ENCODE results near the gene NRTN. TPM values are rescaled to one million over a fixed set of nuclear protein-coding genes. Genes with fewer than 3 reads are reported as not detected.

NRTN gene
- total and polyA plus RNA-seq, 10 donors: 0.29 to 2.3 (median 0.32) TPM; not detected in 5

GRCh38 chr19:5820785-5821184 lies 15.9 kb downstream of the NRTN start:
- TF ChIP-seq POLR2A (IDR thresholded peaks at IDR 0.05): no peak
- TF ChIP-seq POLR2AphosphoS5 (IDR thresholded peaks at IDR 0.05): no peak
- TF ChIP-seq, protein P1, sequence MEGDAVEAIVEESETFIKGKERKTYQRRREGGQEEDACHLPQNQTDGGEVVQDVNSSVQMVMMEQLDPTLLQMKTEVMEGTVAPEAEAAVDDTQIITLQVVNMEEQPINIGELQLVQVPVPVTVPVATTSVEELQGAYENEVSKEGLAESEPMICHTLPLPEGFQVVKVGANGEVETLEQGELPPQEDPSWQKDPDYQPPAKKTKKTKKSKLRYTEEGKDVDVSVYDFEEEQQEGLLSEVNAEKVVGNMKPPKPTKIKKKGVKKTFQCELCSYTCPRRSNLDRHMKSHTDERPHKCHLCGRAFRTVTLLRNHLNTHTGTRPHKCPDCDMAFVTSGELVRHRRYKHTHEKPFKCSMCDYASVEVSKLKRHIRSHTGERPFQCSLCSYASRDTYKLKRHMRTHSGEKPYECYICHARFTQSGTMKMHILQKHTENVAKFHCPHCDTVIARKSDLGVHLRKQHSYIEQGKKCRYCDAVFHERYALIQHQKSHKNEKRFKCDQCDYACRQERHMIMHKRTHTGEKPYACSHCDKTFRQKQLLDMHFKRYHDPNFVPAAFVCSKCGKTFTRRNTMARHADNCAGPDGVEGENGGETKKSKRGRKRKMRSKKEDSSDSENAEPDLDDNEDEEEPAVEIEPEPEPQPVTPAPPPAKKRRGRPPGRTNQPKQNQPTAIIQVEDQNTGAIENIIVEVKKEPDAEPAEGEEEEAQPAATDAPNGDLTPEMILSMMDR (IDR thresholded peaks at IDR 0.05 in 8 of 11, conservative IDR thresholded peaks at IDR 0.05 in 3 of 11): no peak
- no peak overlapping the region for H3K4me3 ChIP-seq
- WGBS, 5 donors: 46 to 69% (median 53%) methylated on average over 6 of the region's 6 CpGs
- H3K27ac ChIP-seq: no peak overlapping the region
- no peaks in the 10 kb centered on the region for H3K36me3 ChIP-seq
- peaks cover 0 to 4% (median 0%) of the 10 kb centered on the region in 8 donors for H3K9me3 ChIP-seq
- no peak for DNase-seq
- intact Hi-C loops (cut with DNase I; ENCODE audit: low total_unique reads): no loop called here
- no peaks in the 10 kb centered on the region for H3K4me1 ChIP-seq
- peaks cover 0 to 28% (median 0%) of the 10 kb centered on the region in 7 donors for H3K27me3 ChIP-seq (replicated peaks in 1 of 7)

DNA sequence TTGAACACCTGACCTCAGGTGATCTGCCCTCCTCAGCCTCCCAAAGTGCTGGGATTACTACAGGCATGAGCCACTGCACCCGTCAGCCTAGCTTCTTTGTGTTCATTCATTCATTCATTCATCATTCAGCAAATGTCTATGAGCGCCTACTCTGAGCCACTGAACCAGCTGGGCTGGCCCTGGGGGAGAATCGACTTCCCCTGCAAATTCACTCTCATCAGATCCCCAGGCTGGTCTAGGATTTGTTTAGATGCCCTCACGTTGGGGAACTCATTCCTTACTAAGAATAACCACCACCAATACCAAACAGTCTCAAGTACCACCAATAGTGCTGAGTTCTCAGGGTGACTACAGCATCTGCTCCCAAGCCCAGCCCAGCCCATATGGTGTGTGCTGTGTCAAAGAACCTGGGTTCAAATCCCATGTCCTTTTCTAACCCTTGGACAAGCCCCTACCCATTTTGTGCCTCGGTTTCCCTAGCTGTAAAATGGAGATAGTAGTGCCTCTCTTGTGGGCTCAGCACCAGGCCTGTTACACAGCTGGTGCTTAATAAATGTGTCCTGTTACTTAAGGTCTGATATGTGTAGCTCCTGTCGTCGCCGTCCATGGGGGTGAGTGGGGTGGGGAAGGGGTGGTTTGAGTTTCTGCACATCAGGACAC lies 16.8 kb downstream of the NRTN start:
- Histone ChIP-seq H3K27ac (no peak overlapping the region), H3K9me3 (peaks cover 0 to 4% (median 0%) of the 10 kb centered on the region in 8 donors), H3K27me3 (replicated peaks in 1 of 7) (peaks cover 0 to 21% (median 0%) of the 10 kb centered on the region in 7 donors), H3K4me3 (no peak overlapping the region), H3K36me3 (no peaks in the 10 kb centered on the region), H3K4me1 (peaks cover 0 to 5% (median 3%) of the 10 kb centered on the region in 6 donors)
- 57 to 69% (median 67%) methylated on average over 8 of the region's 8 CpGs for WGBS, 5 donors
- intact Hi-C loops (cut with DNase I; ENCODE audit: low total_unique reads): no loop called here
- DNase-seq: no peak
- TF ChIP-seq POLR2AphosphoS5 (IDR thresholded peaks at IDR 0.05) (no peak), POLR2A (IDR thresholded peaks at IDR 0.05) (no peak)
- TF ChIP-seq, protein P1 (IDR thresholded peaks at IDR 0.05 in 8 of 11, conservative IDR thresholded peaks at IDR 0.05 in 3 of 11): no peak

- intact Hi-C loops (cut with DNase I; ENCODE audit: low total_unique reads): no loop called here
- Histone ChIP-seq H3K9me3 (peaks cover 0 to 4% (median 0%) of the 10 kb centered on the region in 8 donors), H3K4me3 (no peak overlapping the region), H3K4me1 (peaks cover 0 to 12% (median 10%) of the 10 kb centered on the region in 6 donors), H3K27me3 (replicated peaks in 1 of 7) (peaks cover 0 to 21% (median 0%) of the 10 kb centered on the region in 7 donors), H3K36me3 (no peaks in the 10 kb centered on the region), H3K27ac (no peak overlapping the region)
- 57 to 77% (median 70%) methylated on average over 29 to 30 of the region's 30 CpGs for WGBS, 5 donors
- DNase-seq: no peak
- TF ChIP-seq, protein P1 (IDR thresholded peaks at IDR 0.05 in 8 of 11, conservative IDR thresholded peaks at IDR 0.05 in 3 of 11): no peak
- TF ChIP-seq POLR2AphosphoS5 (IDR thresholded peaks at IDR 0.05) (no peak), POLR2A (IDR thresholded peaks at IDR 0.05) (no peak)
These were observed 17.4 kb downstream of the NRTN start for GRCh38 chr19:5822181-5822844.

Measured in spleen (tissue), 11 donors.